ENCODE results near the gene CDO1. TPM values are rescaled to one million over a fixed set of nuclear protein-coding genes. Genes with fewer than 3 reads are reported as not detected.

The CDO1 gene
- total RNA-seq, 1 experiment from 2014 or later = not detected

GRCh38 chr5:115770466-115770865 lies 46.0 kb downstream of the CDO1 start:
- BruUV-seq (replicated peaks) = no TSS peak
- POLR2A ChIA-PET = no interaction called here
- Mint-ChIP-seq H3K36me3 (ENCODE audit: insufficient read depth, unreplicated experiment) (no peaks in the 10 kb centered on the region), H3K27ac (ENCODE audit: unreplicated experiment) (no peak overlapping the region), H3K4me3 (ENCODE audit: unreplicated experiment) (no peak overlapping the region), H3K9me3 (ENCODE audit: unreplicated experiment) (no peaks in the 10 kb centered on the region), H3K4me1 (ENCODE audit: low read depth, unreplicated experiment) (no peaks in the 10 kb centered on the region), H3K27me3 (ENCODE audit: insufficient read depth, unreplicated experiment) (peaks cover 4% of the 10 kb centered on the region)
- CTCF ChIA-PET = no interaction called here
- Histone ChIP-seq H3K9me3 (no peaks in the 10 kb centered on the region), H3K36me3 (ENCODE audit: control insufficient read depth, insufficient read depth, low read length) (no peaks in the 10 kb centered on the region), H3K4me3 (ENCODE audit: low read depth, low read length) (no peak overlapping the region), H3K27me3 (replicated peaks; ENCODE audit: control insufficient read depth, insufficient read depth, low read length) (no peaks in the 10 kb centered on the region), H3K4me1 (no peaks in the 10 kb centered on the region)
- intact Hi-C loops (cut with micrococcal nuclease; ENCODE audit: unreplicated experiment) = loop anchor here (2.0 kb wide), 1 partner anchor 136 kb away; no protein-coding TSS in a partner anchor
- TF ChIP-seq, protein P1, sequence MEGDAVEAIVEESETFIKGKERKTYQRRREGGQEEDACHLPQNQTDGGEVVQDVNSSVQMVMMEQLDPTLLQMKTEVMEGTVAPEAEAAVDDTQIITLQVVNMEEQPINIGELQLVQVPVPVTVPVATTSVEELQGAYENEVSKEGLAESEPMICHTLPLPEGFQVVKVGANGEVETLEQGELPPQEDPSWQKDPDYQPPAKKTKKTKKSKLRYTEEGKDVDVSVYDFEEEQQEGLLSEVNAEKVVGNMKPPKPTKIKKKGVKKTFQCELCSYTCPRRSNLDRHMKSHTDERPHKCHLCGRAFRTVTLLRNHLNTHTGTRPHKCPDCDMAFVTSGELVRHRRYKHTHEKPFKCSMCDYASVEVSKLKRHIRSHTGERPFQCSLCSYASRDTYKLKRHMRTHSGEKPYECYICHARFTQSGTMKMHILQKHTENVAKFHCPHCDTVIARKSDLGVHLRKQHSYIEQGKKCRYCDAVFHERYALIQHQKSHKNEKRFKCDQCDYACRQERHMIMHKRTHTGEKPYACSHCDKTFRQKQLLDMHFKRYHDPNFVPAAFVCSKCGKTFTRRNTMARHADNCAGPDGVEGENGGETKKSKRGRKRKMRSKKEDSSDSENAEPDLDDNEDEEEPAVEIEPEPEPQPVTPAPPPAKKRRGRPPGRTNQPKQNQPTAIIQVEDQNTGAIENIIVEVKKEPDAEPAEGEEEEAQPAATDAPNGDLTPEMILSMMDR (IDR thresholded peaks at IDR 0.05; ENCODE audit: insufficient read depth in 1 of 2, low read depth in 1 of 2, low read length in 1 of 2, severe bottlenecking in 1 of 2, unreplicated experiment in 1 of 2) = peak in 1 of 2 experiments; percentile 52
- DNase-seq = peak in 1 of 2 experiments; percentile 4

DNA sequence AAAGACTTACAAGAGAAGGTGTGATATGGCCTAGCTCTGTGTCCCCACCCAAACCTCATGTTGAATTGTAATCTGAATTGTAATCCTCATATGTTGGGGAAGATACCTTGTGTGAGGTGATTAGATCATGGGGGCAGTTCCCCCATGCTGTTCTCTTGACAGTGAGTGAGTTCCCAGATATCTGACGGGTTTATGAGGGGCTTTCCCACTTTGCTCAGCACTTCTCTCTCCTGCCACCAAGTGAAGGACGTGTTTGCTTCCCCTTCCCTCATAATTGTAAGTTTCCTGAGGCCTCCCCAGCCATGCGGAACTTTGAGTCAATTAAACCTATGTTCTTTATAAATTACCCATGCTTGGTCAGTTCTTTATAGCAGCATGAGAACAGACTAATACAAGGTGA lies 49.0 kb downstream of the CDO1 start:
- no peak overlapping the region for H3K27ac Mint-ChIP-seq (ENCODE audit: unreplicated experiment)
- peaks cover 15% of the 10 kb centered on the region for H3K9me3 Mint-ChIP-seq (ENCODE audit: unreplicated experiment)
- ChIA-PET POLR2A (no interaction called here), CTCF (no interaction called here)
- no TSS peak for BruUV-seq (replicated peaks)
- Histone ChIP-seq H3K27me3 (replicated peaks; ENCODE audit: control insufficient read depth, insufficient read depth, low read length) (no peaks in the 10 kb centered on the region), H3K4me1 (no peaks in the 10 kb centered on the region), H3K36me3 (ENCODE audit: control insufficient read depth, insufficient read depth, low read length) (no peaks in the 10 kb centered on the region), H3K9me3 (peaks cover 3% of the 10 kb centered on the region; the same call in 1 of the 2 replicates), H3K4me3 (ENCODE audit: low read depth, low read length) (no peak overlapping the region)
- intact Hi-C loops (cut with micrococcal nuclease; ENCODE audit: unreplicated experiment) = no loop called here
- TF ChIP-seq, protein P1 (IDR thresholded peaks at IDR 0.05; ENCODE audit: insufficient read depth in 1 of 2, low read depth in 1 of 2, low read length in 1 of 2, severe bottlenecking in 1 of 2, unreplicated experiment in 1 of 2) = no peak
- H3K27me3 Mint-ChIP-seq (ENCODE audit: insufficient read depth, unreplicated experiment) = peaks cover 4% of the 10 kb centered on the region
- DNase-seq = no peak
- no peaks in the 10 kb centered on the region for H3K4me1 Mint-ChIP-seq (ENCODE audit: low read depth, unreplicated experiment)
- H3K4me3 Mint-ChIP-seq (ENCODE audit: unreplicated experiment) = no peak overlapping the region
- no peaks in the 10 kb centered on the region for H3K36me3 Mint-ChIP-seq (ENCODE audit: insufficient read depth, unreplicated experiment)

GRCh38 chr5:115766608-115767007 lies 49.9 kb downstream of the CDO1 start:
- no peaks in the 10 kb centered on the region for H3K4me1 ChIP-seq
- DNase-seq = no peak
- Mint-ChIP-seq H3K4me1 (ENCODE audit: low read depth, unreplicated experiment) (no peaks in the 10 kb centered on the region), H3K36me3 (ENCODE audit: insufficient read depth, unreplicated experiment) (no peaks in the 10 kb centered on the region), H3K27me3 (ENCODE audit: insufficient read depth, unreplicated experiment) (peaks cover 6% of the 10 kb centered on the region), H3K9me3 (ENCODE audit: unreplicated experiment) (peaks cover 21% of the 10 kb centered on the region), H3K4me3 (ENCODE audit: unreplicated experiment) (no peak overlapping the region), H3K27ac (ENCODE audit: unreplicated experiment) (no peak overlapping the region)
- H3K4me3 ChIP-seq (ENCODE audit: low read depth, low read length) = no peak overlapping the region
- ChIA-PET POLR2A (no interaction called here), CTCF (no interaction called here)
- intact Hi-C loops (cut with micrococcal nuclease; ENCODE audit: unreplicated experiment) = no loop called here
- no peaks in the 10 kb centered on the region for H3K27me3 ChIP-seq (replicated peaks; ENCODE audit: control insufficient read depth, insufficient read depth, low read length)
- H3K9me3 ChIP-seq = peaks cover 3% of the 10 kb centered on the region; the same call in 1 of the 2 replicates
- H3K36me3 ChIP-seq (ENCODE audit: control insufficient read depth, insufficient read depth, low read length) = no peaks in the 10 kb centered on the region
- BruUV-seq (replicated peaks) = no TSS peak
- TF ChIP-seq, protein P1 (IDR thresholded peaks at IDR 0.05; ENCODE audit: insufficient read depth in 1 of 2, low read depth in 1 of 2, low read length in 1 of 2, severe bottlenecking in 1 of 2, unreplicated experiment in 1 of 2) = no peak

Data from Caco-2 (cell line).